ENCODE data around the gene LRMDA. TPM values are rescaled to one million over a fixed set of nuclear protein-coding genes. Genes with fewer than 3 reads are reported as not detected.

LRMDA gene
- total RNA-seq, 1 experiment from 2014 or later = 4.8 TPM

DNA sequence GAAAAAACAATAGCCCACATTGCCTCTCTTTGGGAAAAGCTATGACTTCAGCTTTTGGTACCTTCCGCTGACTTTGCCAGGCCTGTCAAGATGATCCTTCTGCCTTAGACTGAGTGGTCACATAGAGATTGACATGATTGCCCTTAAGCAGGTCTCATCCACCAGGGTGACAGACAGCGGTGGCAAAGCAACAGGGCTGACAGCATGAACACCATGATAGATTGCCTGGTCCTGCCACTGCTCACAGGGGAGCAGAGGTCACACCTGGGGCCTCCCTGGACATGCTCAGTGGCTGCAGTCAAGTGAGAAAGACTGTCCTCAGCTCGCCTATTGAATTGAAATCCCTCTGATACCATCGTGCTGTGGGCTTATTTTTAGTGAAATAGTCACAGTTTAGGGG is 1125.9 kb downstream of the LRMDA start:
- Histone ChIP-seq H3K36me3 (ENCODE audit: control insufficient read depth in 1 of 2, insufficient read depth in 2 of 2, low read length in 2 of 2) (no peaks in the 10 kb centered on the region), H3K9ac (ENCODE audit: low read length) (no peak overlapping the region), H3K4me1 (ENCODE audit: control insufficient read depth in 1 of 2, insufficient read depth in 2 of 2, low read length in 2 of 2) (no peaks in the 10 kb centered on the region), H2AFZ (ENCODE audit: low read depth, low read length, poor library complexity, severe bottlenecking) (no peak overlapping the region), H3K9me2 (ENCODE audit: insufficient read depth) (no peaks in the 10 kb centered on the region), H3K9me3 (ENCODE audit: control insufficient read depth in 1 of 2, insufficient read depth in 1 of 2, low read depth in 1 of 2, low read length in 2 of 2) (no peaks in the 10 kb centered on the region), H3K27me3 (ENCODE audit: insufficient read depth, low read length) (peaks cover 6% of the 10 kb centered on the region; the same call in 1 of the 2 replicates), H4K20me1 (ENCODE audit: insufficient read depth) (no peaks in the 10 kb centered on the region), H3K4me2 (ENCODE audit: low read length) (no peak overlapping the region), H3K4me3 (replicated peaks in 1 of 2; ENCODE audit: low read depth in 1 of 2, low read length in 2 of 2) (no peak overlapping the region), H3K79me2 (ENCODE audit: insufficient read depth, low read length) (no peaks in the 10 kb centered on the region), H3K27ac (ENCODE audit: low read depth, low read length) (no peak overlapping the region)
- BruUV-seq (replicated peaks) = no TSS peak
- DNase-seq (ENCODE audit: low read depth, low spot score) = no peak
- intact Hi-C loops (cut with micrococcal nuclease) = no loop called here
- ChIA-PET RAD21 (ENCODE audit: low non-redundant PET in 1 of 2, low total read pairs in 2 of 2, uncharacterized antibody in 2 of 2, unreplicated experiment in 2 of 2) (no interaction called here), CTCF (no interaction called here), POLR2A (no interaction called here)
- TF ChIP-seq EZH2phosphoT487 (IDR thresholded peaks at IDR 0.05; ENCODE audit: borderline replicate concordance) (no peak), EZH2 (IDR thresholded peaks at IDR 0.05) (no peak), RAD21 (IDR thresholded peaks at IDR 0.05; ENCODE audit: low read depth) (no peak), SP1 (IDR thresholded peaks at IDR 0.05; ENCODE audit: low read depth) (no peak), EGR1 (IDR thresholded peaks at IDR 0.05; ENCODE audit: low read depth) (no peak), SIN3A (IDR thresholded peaks at IDR 0.05; ENCODE audit: low read depth) (no peak), ZFX (IDR thresholded peaks at IDR 0.05) (no peak), ZNF274 (IDR thresholded peaks at IDR 0.05; ENCODE audit: low read depth, low read length) (no peak), ELF1 (IDR thresholded peaks at IDR 0.05; ENCODE audit: borderline replicate concordance, low read depth) (no peak), YY1 (IDR thresholded peaks at IDR 0.05; ENCODE audit: extremely low read depth, insufficient replicate concordance, low read depth, low read length) (no peak), JUND (IDR thresholded peaks at IDR 0.05) (no peak), POLR2AphosphoS5 (IDR thresholded peaks at IDR 0.05; ENCODE audit: low read depth, low read length) (no peak)
- TF ChIP-seq, protein P1, sequence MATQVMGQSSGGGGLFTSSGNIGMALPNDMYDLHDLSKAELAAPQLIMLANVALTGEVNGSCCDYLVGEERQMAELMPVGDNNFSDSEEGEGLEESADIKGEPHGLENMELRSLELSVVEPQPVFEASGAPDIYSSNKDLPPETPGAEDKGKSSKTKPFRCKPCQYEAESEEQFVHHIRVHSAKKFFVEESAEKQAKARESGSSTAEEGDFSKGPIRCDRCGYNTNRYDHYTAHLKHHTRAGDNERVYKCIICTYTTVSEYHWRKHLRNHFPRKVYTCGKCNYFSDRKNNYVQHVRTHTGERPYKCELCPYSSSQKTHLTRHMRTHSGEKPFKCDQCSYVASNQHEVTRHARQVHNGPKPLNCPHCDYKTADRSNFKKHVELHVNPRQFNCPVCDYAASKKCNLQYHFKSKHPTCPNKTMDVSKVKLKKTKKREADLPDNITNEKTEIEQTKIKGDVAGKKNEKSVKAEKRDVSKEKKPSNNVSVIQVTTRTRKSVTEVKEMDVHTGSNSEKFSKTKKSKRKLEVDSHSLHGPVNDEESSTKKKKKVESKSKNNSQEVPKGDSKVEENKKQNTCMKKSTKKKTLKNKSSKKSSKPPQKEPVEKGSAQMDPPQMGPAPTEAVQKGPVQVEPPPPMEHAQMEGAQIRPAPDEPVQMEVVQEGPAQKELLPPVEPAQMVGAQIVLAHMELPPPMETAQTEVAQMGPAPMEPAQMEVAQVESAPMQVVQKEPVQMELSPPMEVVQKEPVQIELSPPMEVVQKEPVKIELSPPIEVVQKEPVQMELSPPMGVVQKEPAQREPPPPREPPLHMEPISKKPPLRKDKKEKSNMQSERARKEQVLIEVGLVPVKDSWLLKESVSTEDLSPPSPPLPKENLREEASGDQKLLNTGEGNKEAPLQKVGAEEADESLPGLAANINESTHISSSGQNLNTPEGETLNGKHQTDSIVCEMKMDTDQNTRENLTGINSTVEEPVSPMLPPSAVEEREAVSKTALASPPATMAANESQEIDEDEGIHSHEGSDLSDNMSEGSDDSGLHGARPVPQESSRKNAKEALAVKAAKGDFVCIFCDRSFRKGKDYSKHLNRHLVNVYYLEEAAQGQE (IDR thresholded peaks at IDR 0.05; ENCODE audit: low read depth) = no peak
- TF ChIP-seq, protein P2, sequence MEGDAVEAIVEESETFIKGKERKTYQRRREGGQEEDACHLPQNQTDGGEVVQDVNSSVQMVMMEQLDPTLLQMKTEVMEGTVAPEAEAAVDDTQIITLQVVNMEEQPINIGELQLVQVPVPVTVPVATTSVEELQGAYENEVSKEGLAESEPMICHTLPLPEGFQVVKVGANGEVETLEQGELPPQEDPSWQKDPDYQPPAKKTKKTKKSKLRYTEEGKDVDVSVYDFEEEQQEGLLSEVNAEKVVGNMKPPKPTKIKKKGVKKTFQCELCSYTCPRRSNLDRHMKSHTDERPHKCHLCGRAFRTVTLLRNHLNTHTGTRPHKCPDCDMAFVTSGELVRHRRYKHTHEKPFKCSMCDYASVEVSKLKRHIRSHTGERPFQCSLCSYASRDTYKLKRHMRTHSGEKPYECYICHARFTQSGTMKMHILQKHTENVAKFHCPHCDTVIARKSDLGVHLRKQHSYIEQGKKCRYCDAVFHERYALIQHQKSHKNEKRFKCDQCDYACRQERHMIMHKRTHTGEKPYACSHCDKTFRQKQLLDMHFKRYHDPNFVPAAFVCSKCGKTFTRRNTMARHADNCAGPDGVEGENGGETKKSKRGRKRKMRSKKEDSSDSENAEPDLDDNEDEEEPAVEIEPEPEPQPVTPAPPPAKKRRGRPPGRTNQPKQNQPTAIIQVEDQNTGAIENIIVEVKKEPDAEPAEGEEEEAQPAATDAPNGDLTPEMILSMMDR (IDR thresholded peaks at IDR 0.05 in 2 of 3, conservative IDR thresholded peaks at IDR 0.05 in 1 of 3; ENCODE audit: borderline replicate concordance in 1 of 3, insufficient read depth in 1 of 3, low read depth in 2 of 3, low read length in 2 of 3) = no peak
- TF ChIP-seq, protein P3, sequence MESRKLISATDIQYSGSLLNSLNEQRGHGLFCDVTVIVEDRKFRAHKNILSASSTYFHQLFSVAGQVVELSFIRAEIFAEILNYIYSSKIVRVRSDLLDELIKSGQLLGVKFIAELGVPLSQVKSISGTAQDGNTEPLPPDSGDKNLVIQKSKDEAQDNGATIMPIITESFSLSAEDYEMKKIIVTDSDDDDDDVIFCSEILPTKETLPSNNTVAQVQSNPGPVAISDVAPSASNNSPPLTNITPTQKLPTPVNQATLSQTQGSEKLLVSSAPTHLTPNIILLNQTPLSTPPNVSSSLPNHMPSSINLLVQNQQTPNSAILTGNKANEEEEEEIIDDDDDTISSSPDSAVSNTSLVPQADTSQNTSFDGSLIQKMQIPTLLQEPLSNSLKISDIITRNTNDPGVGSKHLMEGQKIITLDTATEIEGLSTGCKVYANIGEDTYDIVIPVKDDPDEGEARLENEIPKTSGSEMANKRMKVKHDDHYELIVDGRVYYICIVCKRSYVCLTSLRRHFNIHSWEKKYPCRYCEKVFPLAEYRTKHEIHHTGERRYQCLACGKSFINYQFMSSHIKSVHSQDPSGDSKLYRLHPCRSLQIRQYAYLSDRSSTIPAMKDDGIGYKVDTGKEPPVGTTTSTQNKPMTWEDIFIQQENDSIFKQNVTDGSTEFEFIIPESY (IDR thresholded peaks at IDR 0.05; ENCODE audit: extremely low read depth, insufficient replicate concordance, low read length) = no peak
- TF ChIP-seq, protein P4, sequence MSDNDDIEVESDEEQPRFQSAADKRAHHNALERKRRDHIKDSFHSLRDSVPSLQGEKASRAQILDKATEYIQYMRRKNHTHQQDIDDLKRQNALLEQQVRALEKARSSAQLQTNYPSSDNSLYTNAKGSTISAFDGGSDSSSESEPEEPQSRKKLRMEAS (IDR thresholded peaks at IDR 0.05) = no peak
- no peak for ATAC-seq

Data from HCT116 (cell line).